Right ventricle myocardium superior (tissue), 1 donor: ENCODE results near the gene TNFSF13. TPM values are rescaled to one million over a fixed set of nuclear protein-coding genes. Genes with fewer than 3 reads are reported as not detected.

Experiments
- ATAC-seq: fragments of 200-7000 bp; cut with Tn5 transposase; one replicate; pipeline ENCODE4 v1.9.1; 2020; ENCODE audit warnings: mild to moderate bottlenecking; ENCODE audit not compliant: poor library complexity
- DNase-seq: peaks from one replicate; pipeline ENCODE4 v3.0.0-alpha.2; 2020
- intact Hi-C: fragments of 100-400 bp; cut with DNase I; formaldehyde crosslinking; loops from one replicate; pipeline ENCODE4 v1.11.2; 2022
- total RNA-seq: library from RNA; stranded (reverse); fragmentation: NEBNext Ultra II Directional; extraction: Animal tissue kit (Norgen Biotek cat#: 25700); gene quantifications from one replicate; pipeline ENCODE4 v1.2.1, GENCODE V29; 2021
- donor health status: DM: no; HTN: yes; CAD: no; lungs with severe emphysema.

The TNFSF13 gene
- total RNA-seq, 1 donor from 2014 or later = 8.3 TPM

DNA sequence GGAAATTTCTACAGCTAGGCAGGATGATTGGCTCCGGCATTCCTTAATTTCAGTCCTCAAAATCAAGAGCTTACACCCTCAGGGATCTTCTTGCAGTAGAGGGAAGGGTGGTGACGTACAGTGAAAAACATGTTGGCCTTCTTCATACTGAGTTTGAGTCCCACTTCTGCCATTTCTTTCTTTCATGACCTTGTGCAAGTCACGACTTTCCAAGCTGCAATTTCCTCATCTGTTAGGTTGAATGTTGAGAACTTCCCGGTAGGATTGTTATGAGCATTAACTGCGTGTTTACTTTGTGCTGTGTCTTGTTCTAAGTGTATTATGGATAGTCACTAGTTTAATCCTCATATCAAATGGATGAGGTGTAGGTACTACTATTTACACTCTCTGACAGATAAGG lies 11.0 kb downstream of the TNFSF13 start:
- intact Hi-C loops = loop anchor here (10.0 kb wide), 1 partner anchor 215 kb away; the partner anchor contains the start of genes KCTD11 and TMEM95
- no peak for ATAC-seq
- no peak for DNase-seq

DNA sequence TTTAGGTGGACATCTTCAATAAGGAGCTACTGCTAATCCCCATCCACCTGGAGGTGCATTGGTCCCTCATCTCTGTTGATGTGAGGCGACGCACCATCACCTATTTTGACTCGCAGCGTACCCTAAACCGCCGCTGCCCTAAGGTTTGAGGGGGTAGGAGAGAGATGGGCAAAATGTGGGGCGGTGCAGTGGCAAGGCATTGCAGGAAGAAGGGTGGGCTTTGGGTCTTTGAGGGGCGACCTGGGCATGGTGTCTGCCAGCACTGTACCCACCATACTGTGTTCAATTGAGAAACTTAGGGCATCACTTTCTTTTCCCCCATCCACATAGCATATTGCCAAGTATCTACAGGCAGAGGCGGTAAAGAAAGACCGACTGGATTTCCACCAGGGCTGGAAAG lies 11.8 kb downstream of the TNFSF13 start:
- intact Hi-C loops = no loop called here
- DNase-seq (no peak), ATAC-seq (no peak)

DNA sequence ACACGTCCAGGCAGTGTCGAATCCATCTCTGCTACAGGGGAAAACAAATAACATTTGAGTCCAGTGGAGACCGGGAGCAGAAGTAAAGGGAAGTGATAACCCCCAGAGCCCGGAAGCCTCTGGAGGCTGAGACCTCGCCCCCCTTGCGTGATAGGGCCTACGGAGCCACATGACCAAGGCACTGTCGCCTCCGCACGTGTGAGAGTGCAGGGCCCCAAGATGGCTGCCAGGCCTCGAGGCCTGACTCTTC lies 13.7 kb downstream of the TNFSF13 start:
- no peak for DNase-seq
- intact Hi-C loops = no loop called here
- no peak for ATAC-seq

DNA sequence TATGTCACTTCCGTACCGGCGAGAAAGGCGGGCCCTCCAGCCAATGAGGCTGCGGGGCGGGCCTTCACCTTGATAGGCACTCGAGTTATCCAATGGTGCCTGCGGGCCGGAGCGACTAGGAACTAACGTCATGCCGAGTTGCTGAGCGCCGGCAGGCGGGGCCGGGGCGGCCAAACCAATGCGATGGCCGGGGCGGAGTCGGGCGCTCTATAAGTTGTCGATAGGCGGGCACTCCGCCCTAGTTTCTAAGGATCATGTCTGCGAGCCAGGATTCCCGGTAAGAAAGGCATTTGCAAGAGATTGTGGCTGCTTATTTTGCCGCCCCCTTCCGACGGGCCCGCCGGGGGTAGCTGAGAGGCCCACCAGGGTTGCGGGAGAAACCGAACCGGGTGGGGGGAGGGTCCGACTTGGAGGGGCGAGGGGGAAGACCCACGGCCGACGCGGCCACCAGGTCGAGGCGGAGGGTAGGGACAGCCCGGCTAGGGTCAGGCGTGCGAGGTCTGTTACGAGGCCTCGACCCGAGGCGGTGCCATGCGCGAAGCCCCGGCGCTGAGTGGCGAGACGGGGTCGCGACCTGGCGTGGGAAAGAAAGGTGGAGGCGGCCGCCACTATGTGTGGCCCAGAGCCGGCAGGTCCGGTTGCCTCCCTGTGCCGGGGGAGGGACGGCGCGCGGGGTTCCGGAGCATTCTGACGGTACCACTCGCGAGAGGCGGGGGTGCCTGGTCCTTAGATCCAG lies 14.2 kb downstream of the TNFSF13 start:
- ATAC-seq = peak; percentile 94
- intact Hi-C loops = no loop called here
- peak; percentile 100 for DNase-seq

DNA sequence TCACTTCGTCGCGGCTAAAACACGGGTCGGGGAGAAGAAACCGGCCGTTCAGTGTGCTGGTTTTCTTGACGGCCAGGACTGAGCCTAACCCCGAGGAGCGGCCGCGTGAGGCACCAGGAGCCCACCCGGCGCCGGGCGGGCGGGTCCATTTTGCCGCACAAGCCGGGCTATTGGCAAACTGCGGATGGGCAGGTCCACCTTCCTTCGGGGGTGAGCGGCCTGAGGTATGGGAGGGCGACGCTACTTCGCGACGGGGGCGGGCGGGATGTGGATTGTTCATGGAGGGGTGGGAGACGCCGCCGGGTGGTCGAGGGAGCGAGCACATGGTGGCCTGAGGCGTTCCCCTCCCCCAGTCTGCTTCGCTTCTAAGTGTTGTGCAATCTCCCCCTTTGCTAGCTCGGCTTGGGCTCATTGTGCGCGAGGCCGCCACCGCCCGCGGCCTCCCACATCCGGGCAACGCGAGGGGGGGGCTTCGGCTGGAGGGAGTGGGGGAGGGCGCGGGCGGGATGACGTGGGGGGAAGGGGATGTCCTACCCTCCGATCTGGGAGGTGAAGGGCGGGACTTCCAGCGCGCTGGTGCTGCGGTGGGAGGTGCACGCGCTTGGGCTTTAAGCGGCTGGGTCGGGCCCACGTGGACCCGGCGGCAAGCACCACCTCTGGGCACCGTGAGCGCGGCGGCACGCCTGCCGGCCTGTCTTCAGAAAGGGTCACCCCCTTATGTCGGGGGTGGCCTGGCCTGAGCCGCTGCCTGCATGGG lies 15.0 kb downstream of the TNFSF13 start:
- intact Hi-C loops = no loop called here
- peak; percentile 92 for DNase-seq
- peak; percentile 77 for ATAC-seq

DNA sequence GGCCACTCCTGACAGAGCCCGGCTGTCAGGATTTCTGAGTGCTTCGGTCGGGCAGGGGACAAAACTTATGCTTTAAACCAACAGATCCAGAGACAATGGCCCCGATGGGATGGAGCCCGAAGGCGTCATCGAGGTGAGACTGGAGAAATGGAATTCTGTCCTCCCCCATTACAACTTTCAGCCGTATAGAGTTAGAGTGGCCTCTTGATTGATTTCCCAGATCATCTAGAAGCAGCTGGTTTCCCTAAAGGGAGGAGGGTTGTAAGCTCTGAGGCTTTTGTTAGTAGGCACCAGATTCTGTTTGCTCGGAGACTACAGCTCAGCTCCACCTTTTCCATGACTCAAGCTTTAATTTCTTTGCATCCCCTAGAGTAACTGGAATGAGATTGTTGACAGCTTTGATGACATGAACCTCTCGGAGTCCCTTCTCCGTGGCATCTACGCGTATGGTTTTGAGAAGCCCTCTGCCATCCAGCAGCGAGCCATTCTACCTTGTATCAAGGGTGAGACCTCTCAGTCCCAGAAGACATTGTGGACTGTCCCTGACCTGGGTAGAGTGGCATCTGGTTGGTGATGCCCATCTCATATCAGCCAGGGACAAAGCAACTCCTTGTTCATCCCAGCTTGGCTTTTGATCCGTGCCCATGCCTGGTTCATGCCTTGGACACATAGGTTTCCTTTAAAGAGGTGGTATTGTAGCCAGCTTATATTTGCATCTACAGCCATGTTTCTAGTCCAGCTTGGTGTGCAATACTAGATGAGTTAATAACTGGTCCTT lies 15.8 kb downstream of the TNFSF13 start:
- DNase-seq (no peak), ATAC-seq (no peak)
- intact Hi-C loops = no loop called here

DNA sequence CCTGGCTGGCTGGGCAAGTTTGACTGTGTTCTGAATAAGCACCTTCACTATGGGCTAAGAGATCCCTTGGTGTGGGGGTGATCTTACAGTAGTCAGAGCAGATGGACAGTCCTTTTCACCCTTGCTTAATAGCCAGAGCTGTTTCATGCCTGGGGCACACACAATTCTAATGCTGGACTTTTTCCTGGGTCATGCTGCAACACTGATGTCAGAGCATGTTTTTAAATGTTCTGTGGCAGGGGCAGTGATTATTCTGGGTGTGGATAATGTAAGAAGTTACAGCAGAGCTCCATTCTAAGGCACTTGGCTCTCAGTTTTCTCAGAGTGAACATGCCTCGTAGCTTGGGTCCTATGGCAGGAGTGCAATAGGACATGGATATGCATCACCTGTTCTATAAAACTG lies 16.9 kb downstream of the TNFSF13 start:
- intact Hi-C loops = no loop called here
- ATAC-seq = no peak

DNA sequence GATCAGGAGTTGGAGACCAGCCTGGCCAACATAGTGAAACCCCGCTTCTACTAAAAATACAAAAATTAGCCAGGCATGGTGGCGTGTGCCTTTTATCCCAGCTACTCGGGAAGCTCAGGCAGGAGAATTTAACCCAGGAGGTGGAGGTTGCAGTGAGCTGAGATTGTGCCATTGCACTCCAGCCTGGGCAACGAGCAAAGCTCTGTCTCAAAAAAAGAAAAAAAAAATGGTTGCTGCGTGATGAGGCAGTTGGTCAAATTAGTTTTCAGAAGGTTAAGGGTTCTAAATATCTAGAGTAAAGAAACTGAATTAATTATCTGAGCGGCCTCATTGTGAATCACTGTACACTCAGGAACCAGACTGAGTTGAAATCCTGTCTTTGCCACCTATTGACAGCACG lies 17.4 kb downstream of the TNFSF13 start:
- intact Hi-C loops = no loop called here
- DNase-seq = no peak

More for the DNA sequence above, 16.9 kb downstream of the TNFSF13 start:
- no peak for DNase-seq

DNA sequence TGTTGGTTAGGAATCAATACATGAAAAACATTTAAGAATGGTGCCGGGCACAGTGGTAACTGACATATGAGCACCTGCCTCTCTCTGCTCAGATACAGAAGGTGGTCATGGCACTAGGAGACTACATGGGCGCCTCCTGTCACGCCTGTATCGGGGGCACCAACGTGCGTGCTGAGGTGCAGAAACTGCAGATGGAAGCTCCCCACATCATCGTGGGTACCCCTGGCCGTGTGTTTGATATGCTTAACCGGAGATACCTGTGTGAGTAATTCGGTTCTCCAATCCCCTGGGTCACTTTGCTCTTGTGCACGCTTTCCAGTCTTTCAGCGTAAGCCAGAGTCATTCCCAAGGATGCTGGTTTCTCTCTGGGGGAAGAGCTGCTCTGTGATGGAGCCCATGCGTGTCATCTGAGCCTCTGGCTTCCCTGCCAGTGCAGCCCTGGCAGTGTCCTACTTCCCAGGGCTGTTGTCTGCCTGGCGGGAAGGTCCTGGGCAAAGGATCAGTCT lies 17.9 kb downstream of the TNFSF13 start:
- ATAC-seq (no peak), DNase-seq (no peak)
- intact Hi-C loops = no loop called here

More for the DNA sequence above, 17.4 kb downstream of the TNFSF13 start:
- no peak for ATAC-seq

DNA sequence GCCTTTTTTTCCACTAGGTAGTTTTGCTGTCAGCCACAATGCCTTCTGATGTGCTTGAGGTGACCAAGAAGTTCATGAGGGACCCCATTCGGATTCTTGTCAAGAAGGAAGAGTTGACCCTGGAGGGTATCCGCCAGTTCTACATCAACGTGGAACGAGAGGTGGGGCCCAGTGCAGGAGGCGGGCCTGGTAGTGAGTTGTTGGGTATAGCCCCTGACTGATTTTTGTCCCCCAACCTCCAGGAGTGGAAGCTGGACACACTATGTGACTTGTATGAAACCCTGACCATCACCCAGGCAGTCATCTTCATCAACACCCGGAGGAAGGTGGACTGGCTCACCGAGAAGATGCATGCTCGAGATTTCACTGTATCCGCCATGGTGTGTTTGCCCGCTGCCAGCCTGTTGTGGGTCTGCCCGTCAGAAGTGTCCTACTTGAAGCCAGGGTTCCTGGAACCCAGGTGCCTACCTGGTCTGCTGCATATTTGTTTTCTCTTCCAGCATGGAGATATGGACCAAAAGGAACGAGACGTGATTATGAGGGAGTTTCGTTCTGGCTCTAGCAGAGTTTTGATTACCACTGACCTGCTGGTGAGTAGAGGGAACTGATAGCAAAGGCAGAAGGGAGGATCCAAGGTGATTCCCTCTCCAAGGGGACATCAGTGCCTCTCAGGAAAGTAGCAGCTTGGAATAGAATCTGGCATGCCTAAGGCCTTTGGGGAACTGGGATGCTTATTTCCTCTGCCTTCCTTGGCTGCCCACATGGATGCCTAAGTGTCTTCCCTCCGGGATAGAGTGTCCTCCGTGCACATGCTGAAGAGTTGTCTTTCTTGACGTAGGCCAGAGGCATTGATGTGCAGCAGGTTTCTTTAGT lies 19.0 kb downstream of the TNFSF13 start:
- no peak for ATAC-seq
- intact Hi-C loops = no loop called here
- no peak for DNase-seq

DNA sequence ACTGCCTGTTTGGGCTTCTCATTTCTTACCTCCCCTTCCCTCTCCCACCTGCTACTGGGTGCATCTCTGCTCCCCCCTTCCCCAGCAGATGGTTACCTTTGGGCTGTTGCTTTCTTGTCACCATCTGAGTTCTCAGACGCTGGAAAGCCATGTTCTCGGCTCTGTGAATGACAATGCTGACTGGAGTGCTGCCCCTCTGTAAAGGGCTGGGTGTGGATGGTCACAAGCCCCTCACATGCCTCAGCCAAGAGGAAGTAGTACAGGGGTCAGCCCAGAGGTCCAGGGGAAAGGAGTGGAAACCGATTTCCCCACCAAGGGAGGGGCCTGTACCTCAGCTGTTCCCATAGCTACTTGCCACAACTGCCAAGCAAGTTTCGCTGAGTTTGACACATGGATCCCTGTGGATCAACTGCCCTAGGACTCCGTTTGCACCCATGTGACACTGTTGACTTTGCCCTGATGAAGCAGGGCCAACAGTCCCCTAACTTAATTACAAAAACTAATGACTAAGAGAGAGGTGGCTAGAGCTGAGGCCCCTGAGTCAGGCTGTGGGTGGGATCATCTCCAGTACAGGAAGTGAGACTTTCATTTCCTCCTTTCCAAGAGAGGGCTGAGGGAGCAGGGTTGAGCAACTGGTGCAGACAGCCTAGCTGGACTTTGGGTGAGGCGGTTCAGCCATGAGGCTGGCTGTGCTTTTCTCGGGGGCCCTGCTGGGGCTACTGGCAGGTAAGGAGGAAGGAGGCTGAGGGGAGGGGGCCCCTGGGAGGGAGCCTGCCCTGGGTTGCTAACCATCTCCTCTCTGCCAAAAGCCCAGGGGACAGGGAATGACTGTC lies 20.7 kb downstream of the TNFSF13 start, which contains the start of gene CD68:
Gene CD68, plus strand, starts transcription at position 638 of the 833 bp plus-strand sequence. Its CDS starts 40 bp downstream, at position 678.
- intact Hi-C loops = no loop called here
- DNase-seq (peak; percentile 74), ATAC-seq (peak; percentile 35)

DNA sequence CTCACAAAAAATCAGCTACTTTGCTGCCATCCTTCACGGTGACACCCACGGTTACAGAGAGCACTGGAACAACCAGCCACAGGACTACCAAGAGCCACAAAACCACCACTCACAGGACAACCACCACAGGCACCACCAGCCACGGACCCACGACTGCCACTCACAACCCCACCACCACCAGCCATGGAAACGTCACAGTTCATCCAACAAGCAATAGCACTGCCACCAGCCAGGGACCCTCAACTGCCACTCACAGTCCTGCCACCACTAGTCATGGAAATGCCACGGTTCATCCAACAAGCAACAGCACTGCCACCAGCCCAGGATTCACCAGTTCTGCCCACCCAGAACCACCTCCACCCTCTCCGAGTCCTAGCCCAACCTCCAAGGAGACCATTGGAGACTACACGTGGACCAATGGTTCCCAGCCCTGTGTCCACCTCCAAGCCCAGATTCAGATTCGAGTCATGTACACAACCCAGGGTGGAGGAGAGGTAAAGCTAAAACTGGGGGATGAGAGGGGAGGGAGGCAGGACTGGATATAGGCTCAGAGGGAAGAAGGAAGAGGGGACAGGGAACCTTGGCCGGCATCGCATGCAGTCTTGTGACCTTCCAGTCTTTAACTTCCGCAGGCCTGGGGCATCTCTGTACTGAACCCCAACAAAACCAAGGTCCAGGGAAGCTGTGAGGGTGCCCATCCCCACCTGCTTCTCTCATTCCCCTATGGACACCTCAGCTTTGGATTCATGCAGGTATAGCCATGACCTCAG lies 21.5 kb downstream of the TNFSF13 start:
- intact Hi-C loops = loop anchor here (5.0 kb wide), 1 partner anchor 138 kb away; no protein-coding TSS in a partner anchor
- DNase-seq (no peak), ATAC-seq (no peak)

DNA sequence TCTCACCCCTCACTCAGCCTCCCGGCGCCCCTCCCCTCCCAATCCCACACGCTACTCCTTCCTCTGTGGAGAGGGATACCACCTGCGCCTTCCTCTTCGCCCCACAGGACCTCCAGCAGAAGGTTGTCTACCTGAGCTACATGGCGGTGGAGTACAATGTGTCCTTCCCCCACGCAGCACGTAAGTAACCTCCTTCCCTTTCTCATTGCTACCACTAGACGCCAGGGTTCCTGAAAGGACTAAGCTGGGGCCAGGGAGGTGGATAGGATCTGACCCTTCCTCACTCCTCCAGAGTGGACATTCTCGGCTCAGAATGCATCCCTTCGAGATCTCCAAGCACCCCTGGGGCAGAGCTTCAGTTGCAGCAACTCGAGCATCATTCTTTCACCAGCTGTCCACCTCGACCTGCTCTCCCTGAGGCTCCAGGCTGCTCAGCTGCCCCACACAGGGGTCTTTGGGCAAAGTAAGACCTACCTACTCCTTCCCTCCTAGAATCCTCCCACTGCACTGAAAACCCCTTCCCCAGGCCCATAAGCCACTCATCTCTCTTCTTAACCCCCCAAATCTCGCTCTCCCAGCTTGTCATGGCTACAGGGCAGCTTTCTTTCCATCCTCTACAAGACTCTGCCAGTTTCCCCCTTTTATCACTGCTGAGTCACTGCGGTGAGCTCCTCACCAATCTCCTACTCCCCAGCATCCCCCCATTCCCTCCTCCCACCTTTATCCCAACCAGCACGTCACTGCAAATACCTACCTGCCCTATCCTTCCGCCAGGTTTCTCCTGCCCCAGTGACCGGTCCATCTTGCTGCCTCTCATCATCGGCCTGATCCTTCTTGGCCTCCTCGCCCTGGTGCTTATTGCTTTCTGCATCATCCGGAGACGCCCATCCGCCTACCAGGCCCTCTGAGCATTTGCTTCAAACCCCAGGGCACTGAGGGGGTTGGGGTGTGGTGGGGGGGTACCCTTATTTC lies 22.3 kb downstream of the TNFSF13 start:
- DNase-seq = no peak
- intact Hi-C loops = loop anchor here (5.0 kb wide), 1 partner anchor 139 kb away; no protein-coding TSS in a partner anchor
- no peak for ATAC-seq

DNA sequence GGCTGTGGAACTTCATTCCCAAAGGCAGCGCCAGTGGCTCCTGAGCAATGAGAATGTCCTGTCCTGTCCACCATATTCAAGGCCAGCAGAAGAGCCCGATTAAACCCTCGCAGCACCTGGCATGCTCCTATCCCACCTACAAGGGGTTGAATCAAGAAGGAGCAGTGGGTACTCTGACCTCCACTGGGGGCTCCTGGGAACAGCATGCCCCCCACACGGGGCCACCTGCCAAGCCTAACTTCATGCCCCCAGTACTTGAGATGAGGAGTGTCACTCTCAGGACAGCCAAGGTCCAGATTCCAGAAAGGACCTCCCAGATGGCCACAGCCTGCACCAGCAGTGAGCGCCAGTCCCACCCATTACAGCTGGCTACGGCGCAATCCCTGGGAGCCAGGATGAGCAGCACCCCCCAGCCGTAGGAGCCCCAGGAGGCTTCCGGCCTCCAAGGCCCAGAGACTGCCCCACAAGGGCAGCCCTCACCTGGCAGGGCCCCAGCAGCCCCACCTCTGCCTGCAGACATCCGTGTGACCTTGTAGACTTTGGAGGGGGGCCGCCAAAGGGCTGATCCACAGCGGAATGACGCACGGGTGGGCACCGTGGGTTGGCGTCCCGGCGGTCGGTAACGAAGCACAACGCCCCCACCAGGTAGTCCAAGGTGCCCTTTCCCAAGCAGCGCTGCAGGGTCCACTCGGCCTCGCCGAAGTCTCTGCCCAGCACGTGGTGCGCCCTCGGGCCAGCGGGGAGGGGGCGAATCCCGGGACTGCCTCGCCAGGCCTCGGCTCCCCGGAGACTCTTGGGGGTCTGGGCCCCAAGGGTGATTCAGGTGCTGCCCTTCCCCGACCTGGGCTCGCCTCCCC lies 24.1 kb downstream of the TNFSF13 start:
- DNase-seq (no peak), ATAC-seq (no peak)
- intact Hi-C loops = loop anchor here (5.0 kb wide), 1 partner anchor 140 kb away; no protein-coding TSS in a partner anchor
